ENCODE data around the gene SF3B2.

The SF3B2 gene

GRCh38 chr11:66051371-66051765 is 796 bp upstream of the SF3B2 start:
- no peak for DNase-seq

GRCh38 chr11:66052664-66052982 is 459 bp downstream of the SF3B2 start:
- no peak for DNase-seq

- no peak for DNase-seq
These were observed 2.9 kb downstream of the SF3B2 start for GRCh38 chr11:66055021-66055420.

GRCh38 chr11:66056501-66056900 is 4.3 kb downstream of the SF3B2 start:
- DNase-seq, result no peak

GRCh38 chr11:66059966-66060680 is 8.0 kb downstream of the SF3B2 start:
- no peak for DNase-seq

GRCh38 chr11:66061268-66061667 is 9.1 kb downstream of the SF3B2 start:
- DNase-seq, result no peak

- no peak for DNase-seq
These were observed 10.2 kb downstream of the SF3B2 start for GRCh38 chr11:66062408-66062807.

GRCh38 chr11:66063900-66064299 is 11.7 kb downstream of the SF3B2 start:
- no peak for DNase-seq

- DNase-seq, result no peak
These were observed 12.4 kb downstream of the SF3B2 start for GRCh38 chr11:66064571-66064970.

GRCh38 chr11:66066751-66067150 is 14.6 kb downstream of the SF3B2 start:
- no peak for DNase-seq

- DNase-seq, result no peak
These were observed 15.5 kb downstream of the SF3B2 start for GRCh38 chr11:66067640-66068039.

- DNase-seq, result peak; percentile 79
These were observed 16.1 kb downstream of the SF3B2 start for GRCh38 chr11:66068154-66068821.

- DNase-seq, result peak; percentile 39
These were observed 17.0 kb downstream of the SF3B2 start for GRCh38 chr11:66068923-66069714.

GRCh38 chr11:66069715-66070603 is 17.8 kb downstream of the SF3B2 start, which contains the start of gene PACS1:
PACS1 (plus strand) TSS chr11:66070272; CDS start chr11:66070487, 215 bp downstream.
- peak; percentile 78 for DNase-seq

- DNase-seq, result peak; percentile 30
These were observed 18.6 kb downstream of the SF3B2 start for GRCh38 chr11:66070604-66071380.

- DNase-seq, result peak; percentile 16
These were observed 19.2 kb downstream of the SF3B2 start for GRCh38 chr11:66071381-66071801.

GRCh38 chr11:66072081-66072480 is 19.9 kb downstream of the SF3B2 start:
- DNase-seq, result no peak

- DNase-seq, result no peak
These were observed 20.4 kb downstream of the SF3B2 start for GRCh38 chr11:66072518-66072917.

- DNase-seq, result no peak
These were observed 21.5 kb downstream of the SF3B2 start for GRCh38 chr11:66073669-66074068.

GRCh38 chr11:66075273-66075672 is 23.1 kb downstream of the SF3B2 start:
- no peak for DNase-seq

GRCh38 chr11:66076561-66076960 is 24.4 kb downstream of the SF3B2 start:
- no peak for DNase-seq

- no peak for DNase-seq
These were observed 25.8 kb downstream of the SF3B2 start for GRCh38 chr11:66077927-66078326.
